Liver (tissue), 3 donors: ENCODE data around the gene BIK.

ENCODE experiments used
- ATF3 ChIP-seq: IDR thresholded peaks from 2 replicates; pipeline ENCODE4 v1.6.1; 2016; ENCODE audit warnings: antibody characterized with exemption
- CTCF ChIP-seq: fragments of 150-350 bp; IDR thresholded peaks from 2 replicates; pipeline ENCODE4 v1.5.1; 2017; ENCODE audit warnings: improper control_type of control experiment, low read depth, low read length; ENCODE audit not compliant: missing input control
- FOXA1 ChIP-seq: IDR thresholded peaks from 2 replicates; pipeline ENCODE4 v1.6.1; 2016; ENCODE audit warnings: antibody characterized with exemption
- GABPA ChIP-seq, 2 donors: IDR thresholded peaks in 1 of 2; conservative IDR thresholded peaks in 1 of 2; 2 replicates each; pipeline ENCODE4 v1.6.1; 2016; ENCODE audit warnings: antibody characterized with exemption in 2 of 2, mild to moderate bottlenecking in 1 of 2, moderate library complexity in 1 of 2
- JUND ChIP-seq, 2 donors: IDR thresholded peaks; 2 replicates each; pipeline ENCODE4 v1.6.1; 2016; ENCODE audit warnings: antibody characterized with exemption in 2 of 2
- MAX ChIP-seq: IDR thresholded peaks from 2 replicates; pipeline ENCODE4 v1.6.1; 2016; ENCODE audit warnings: antibody characterized with exemption
- RAD21 ChIP-seq, 2 donors: IDR thresholded peaks; 2 replicates each; pipeline ENCODE4 v1.6.1; 2016; ENCODE audit warnings: antibody characterized with exemption in 2 of 2, mild to moderate bottlenecking in 2 of 2
- YY1 ChIP-seq: IDR thresholded peaks from 2 replicates; pipeline ENCODE4 v1.6.1; 2016; ENCODE audit warnings: antibody characterized with exemption, mild to moderate bottlenecking
- ZBTB33 ChIP-seq: IDR thresholded peaks from 2 replicates; pipeline ENCODE4 v1.6.1; 2016; ENCODE audit warnings: antibody characterized with exemption
- donor health status: healthy.
- donor health status: healthy.

- TF ChIP-seq YY1 (no peak), CTCF (no peak), FOXA1 (no peak), MAX (no peak), ATF3 (no peak), RAD21 (IDR thresholded peaks at IDR 0.05) (no peak), ZBTB33 (no peak), JUND (IDR thresholded peaks at IDR 0.05) (no peak), GABPA (IDR thresholded peaks at IDR 0.05 in 1 of 2, conservative IDR thresholded peaks at IDR 0.05 in 1 of 2) (no peak)
Measured at GRCh38 chr22:43096420-43096819, 14.1 kb upstream of the BIK start.
